ENCODE data around the gene PRR5L.

The PRR5L gene

DNA sequence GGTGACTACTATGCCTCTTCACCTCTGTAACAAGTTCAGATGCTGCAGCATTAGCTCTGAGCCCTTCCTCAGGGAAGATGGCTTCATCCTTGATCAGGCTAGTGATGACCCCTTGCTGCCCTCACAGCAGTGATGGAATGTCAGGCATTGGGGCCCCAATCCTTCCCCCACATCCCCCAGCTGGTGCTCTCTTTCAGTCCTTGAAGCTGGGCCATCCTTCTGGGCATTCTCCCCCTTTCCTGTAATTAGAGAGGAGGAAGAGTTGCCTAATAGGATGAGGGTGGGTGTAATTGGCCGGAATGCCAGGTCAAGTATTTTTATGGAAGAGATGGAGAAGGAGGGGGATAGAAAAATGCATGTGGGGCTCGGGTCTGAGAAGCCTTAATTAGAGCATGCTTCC is 151.4 kb downstream of the PRR5L start:
- DNase-seq: no peak

DNA sequence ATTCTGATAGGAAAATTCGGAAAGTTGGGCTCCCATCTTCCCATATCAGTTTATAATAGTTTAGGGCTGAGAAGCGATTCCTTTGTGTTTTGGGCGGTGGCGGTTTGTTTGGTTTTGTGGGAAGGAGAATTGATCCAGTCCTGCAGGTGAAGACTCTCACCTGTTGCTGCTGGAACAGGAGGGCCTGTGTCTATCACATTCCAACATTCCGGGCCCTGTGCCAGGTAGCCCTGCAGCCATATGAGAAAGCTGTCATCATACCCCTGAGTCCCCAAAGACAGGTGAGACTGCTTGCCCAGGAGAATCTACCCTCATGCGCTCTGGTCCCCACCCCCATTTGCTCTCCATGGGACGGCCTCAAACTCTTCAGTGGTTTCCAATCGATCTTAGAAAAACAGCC is 151.9 kb downstream of the PRR5L start:
- DNase-seq: no peak

DNA sequence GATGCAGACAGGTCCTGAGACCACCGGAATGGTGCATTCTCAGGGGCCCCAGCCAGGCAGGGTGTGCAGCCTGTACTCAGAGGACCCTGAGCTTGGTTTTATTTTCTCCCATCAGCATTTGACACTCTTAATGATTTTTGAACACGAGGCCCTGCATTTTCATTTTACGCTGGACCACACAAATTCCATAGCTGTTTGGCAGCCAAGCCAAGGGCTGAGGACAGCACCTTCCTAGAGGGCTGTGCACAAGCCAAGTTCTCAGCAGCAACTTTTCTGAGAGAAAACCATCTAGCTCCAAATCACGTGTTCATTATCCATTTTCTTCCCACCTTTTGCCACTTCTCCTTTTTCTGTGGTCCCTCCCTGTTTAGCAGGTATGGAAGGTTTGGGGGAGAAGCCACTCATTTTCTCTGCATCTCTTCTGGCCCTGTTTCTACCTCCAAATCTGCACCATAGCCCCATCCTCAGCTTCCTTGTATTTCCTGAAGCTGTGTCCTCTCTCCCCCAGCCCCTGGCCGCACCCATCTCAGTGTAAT is 153.5 kb downstream of the PRR5L start:
- DNase-seq: no peak

GRCh38 chr11:36450110-36450572 is 154.1 kb downstream of the PRR5L start:
- DNase-seq: no peak

DNA sequence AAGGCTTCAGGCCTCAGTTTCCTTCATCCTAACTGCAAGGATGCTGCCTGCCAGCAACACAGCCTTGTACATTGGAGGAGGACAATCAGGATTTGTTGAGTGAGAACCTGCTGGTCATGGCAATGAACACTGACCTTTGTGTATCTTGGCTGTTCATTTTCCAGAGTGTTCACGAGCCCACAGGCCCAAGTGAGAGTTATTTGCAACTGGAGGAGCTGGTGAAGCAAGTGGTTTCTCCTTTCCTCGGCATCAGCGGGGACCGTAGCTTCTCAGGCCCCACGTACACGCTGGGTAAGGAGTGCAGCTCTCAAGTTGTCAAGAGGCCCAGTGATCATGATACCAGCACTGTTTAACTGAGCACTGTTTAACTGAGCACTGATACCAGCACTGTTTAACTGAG is 155.0 kb downstream of the PRR5L start:
- no peak for DNase-seq

DNA sequence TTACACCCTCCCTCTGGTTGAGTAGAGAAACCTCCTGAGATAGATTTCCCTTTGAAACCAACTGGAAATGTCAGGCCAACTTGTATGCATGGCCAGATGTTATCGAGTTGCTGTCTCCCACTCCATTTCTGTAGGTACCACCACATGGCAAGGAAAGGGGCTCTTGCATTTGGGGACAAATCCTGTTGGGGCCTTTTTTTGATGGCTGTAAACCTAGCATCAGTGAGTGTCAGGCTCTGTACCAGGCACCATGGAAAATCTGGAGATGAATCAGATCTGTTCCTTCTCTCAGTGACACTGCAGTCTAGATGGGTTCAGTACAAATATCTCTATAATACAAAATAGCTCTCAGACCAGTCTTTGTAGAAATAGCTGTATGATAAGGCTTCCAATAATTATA is 155.6 kb downstream of the PRR5L start:
- no peak for DNase-seq

DNA sequence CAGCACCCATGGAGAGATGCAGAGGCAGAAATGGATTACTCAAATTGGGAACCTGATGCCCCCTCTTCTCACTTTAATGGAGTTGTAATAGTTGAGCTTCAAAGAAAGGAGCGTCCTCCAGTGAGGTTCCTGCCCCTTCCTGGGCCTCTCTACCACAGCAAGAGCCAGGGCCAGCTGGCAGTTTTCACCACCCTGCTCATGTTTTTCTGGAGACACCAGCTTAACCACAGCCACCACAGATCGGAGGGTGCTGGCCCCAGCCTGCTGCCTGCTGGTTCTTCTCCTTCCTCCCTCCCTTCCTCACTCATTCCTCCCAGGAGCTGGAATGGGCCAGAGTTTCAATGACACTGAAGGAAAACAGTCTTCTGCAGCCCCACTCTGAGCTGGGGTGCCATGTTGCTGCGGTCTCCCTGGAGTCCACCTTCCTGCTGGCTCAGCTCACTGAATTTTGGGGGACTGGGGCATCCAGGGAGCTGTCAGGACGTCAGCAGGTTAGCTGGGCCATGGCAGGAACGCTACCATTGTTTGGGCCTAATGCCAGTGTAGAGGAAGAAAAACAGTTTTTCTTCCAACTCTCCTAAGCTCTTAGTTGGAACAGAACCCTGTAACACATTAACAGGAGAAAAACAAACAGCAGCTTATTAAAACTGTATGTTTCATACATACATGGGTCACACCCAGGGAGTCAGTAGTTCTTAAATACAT is 156.3 kb downstream of the PRR5L start:
- no peak for DNase-seq

DNA sequence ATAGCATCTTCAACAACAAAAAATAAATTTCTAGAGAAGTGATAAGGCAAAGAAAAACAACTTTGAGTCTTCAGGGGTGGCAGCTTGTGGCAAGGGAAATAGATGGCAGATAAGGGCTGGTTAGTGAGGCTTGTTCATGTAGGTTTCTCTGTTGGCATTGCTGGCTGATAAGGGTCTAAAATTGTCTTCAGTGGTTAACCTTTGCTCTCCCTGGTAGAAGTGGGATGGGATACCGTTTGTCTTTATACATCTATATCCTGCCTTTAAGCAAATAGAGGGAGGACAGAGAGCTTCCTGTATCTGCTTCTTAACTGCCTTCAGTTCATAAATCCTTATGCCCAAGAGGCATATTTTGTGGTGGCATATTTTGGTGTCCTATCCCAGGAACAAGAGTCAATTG is 156.9 kb downstream of the PRR5L start:
- no peak for DNase-seq

- DNase-seq: no peak
Measured at GRCh38 chr11:36453678-36454077, 157.6 kb downstream of the PRR5L start.

GRCh38 chr11:36454551-36454940 is 158.5 kb downstream of the PRR5L start:
- no peak for DNase-seq

DNA sequence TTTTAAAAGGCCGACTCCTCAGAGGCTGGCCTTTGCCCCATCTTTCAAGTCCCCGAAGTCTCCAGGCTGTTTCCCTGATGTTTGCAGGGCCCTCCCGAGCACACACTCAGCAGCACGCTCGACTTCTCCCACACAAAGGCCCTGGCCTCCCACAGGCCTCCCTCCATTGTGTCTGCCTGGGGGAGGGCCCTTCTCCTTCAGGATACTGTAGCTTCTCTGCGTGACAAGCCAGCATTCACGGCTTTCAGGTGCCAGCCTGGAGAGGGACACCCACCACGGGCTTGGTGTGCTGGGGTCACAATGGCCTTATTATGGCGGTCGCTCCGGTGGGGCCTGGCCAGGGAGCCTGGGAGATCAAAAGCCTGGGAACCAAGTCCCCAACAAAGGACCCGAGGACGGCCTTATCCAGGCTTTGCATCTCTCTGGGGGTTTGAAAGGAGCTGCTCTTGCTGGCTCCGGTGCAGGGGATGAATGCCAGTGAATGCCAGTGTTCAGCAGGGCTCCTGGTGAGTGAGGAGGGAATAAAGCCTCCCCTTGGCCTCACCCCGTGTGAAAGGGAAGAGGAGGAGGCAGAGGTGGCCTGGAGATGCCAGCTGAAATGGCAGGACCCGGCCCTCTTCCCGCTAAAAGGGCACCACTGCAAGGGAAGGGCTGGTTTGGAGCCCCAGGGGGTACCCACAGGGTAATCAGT is 159.0 kb downstream of the PRR5L start:
- DNase-seq: no peak

DNA sequence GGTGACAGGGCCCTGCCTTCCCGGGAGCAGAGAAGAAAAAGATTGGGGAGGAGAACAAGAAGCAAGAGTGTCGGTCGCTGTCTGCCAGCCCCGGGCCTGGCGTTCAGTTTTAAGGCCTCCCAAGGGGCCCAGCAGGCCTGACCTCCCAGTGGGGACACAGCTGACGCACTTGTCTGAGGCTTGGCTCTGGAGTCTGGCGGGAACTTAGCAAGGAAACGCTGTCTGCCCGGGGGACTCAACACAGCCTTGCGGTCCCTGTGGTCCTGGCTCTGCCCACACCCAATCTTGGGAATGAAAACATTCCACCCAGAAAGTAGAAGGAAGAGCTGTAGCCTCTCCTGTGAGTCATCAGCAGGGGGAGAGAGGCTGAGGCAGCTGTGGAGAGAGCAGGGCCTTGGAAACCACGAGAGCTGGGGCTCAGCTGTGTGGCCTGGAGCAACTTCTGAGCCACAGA is 159.6 kb downstream of the PRR5L start:
- DNase-seq: no peak

- DNase-seq: no peak
Measured at GRCh38 chr11:36456156-36456555, 160.1 kb downstream of the PRR5L start.

DNA sequence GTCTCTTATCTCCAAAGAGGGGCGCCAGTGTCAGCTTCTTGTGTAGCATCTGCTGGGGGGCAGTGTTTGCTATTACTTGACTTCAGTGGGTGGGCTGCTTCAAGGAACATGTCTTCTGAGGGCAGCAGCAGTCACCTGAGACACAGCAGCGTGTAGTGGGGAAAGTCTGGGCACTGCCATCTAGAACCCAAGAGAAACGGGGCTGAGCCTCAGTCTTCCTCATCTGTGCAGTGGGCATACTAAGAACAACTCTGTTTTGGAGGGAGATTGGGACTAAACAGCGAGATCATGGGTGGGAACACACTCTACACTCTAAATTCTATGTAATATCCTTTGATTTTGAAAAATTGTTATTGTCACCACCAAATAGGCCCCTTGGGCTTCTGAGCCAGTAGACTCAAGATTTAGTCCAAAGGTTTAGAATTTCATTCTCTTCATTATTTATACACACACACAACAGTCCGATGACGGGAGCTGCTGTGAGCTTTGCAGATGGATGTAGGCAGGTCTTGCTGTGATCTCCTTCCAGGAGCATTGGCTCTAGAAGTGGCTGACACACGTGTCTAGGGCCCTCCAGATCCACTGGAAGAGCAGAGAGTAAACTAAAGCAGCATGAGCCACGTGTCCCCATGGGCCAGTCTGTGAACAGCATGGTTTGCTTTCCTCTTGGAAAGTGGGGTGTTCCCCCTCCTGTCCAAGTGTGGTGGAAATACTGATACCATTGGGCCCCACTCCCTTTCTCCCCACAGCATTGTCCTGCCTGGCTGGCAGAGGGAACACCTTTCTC is 162.2 kb downstream of the PRR5L start:
- DNase-seq: no peak

- DNase-seq: no peak
Measured at GRCh38 chr11:36459046-36459445, 163.0 kb downstream of the PRR5L start.

- DNase-seq: no peak
Measured at GRCh38 chr11:36460220-36460619, 164.1 kb downstream of the PRR5L start.

DNA sequence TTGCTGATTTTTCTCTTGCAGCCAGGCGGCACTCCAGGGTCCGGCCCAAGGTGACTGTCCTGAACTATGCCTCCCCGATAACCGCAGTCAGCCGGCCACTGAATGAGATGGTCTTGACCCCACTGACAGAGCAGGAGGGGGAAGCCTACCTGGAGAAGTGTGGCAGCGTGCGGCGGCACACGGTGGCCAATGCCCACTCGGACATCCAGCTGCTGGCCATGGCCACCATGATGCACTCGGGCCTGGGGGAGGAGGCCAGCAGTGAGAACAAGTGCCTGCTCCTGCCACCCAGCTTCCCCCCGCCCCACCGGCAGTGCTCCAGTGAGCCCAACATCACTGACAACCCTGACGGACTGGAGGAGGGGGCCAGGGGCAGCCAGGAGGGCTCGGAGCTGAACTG is 166.2 kb downstream of the PRR5L start:
- no peak for DNase-seq

DNA sequence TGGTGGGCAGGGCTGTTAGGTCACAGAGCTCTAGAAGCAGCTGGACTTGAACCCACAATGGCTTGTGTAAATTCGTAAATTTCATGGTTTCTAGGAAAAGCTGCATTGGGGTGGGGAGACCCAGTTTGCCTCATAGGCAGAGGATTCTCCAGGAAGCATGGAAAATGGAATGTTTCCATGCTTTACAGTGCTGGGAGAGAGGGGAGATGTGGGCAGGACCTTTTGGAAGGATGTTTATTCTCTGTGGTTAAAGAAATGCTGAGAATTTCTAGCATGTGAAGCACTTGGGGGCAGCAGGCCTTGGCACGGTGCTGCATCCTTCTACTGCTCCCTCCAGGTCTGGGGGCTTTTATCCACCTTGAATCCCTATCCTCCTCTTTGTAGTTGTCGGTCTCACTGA is 167.7 kb downstream of the PRR5L start:
- DNase-seq: no peak

GRCh38 chr11:36464720-36465119 is 168.6 kb downstream of the PRR5L start:
- DNase-seq: no peak

DNA sequence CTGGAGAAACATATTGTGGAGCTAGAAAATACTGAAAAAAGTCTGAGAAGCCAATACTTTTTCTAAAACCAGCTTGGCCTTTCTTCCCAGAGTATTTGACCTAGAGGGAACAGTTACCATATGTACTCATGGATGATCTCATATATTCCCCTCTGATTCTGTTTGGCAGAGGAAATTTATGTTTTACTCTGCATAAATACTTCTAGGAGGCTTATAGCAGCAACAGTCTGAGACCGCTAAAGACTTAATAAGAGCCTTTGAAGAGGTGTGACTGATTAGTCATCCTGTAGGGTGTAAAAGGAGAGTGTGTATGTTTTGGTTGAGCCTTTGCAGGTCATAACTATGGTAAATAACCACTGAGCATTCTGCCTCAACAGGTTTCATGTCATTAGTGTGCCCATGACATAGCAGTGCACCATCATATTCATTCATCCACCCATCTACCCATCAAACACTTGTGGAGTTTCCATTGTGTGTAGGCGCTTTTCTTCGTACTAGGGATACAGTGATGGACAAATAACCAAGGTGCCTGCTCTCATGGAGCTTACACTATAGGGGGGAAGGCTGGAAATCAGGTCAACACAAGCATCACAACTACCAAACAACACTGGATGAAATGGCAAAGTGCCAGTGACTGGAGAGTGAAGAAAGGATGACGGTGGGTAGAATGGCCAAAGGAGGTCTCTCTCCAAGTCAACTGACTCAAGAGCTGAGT is 169.5 kb downstream of the PRR5L start:
- DNase-seq: no peak

- no peak for DNase-seq
Measured at GRCh38 chr11:36467012-36467411, 170.9 kb downstream of the PRR5L start.

- DNase-seq: no peak
Measured at GRCh38 chr11:36467916-36468315, 171.8 kb downstream of the PRR5L start.

DNA sequence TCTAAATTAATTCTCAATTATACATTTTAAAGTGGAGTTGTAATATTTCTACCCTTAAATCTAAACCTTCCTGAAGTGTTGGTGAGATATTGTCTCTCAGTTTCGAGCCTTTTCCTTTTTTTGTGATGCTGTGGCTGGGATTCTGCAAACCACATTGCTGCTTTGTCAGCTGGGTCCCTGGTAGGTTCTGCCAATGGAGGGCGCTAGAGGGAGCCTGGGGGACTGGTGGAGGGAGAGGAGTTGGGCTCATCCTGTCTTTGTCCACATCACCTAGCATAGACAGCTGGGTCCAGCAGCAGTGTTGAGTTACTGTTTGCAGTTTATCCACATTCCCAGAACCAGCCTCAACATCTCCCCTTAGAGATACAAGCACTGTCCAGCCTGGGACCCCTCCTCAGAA is 173.0 kb downstream of the PRR5L start:
- no peak for DNase-seq
